Suprapubic skin (tissue), 4 donors: ENCODE results near the gene DUOX2.

Experiments used
- CTCF ChIP-seq, 2 donors: fragments of 200-600 bp in 1 of 2; fragments of 450-650 bp in 1 of 2; sonication (generic) in 1 of 2; IDR thresholded peaks; one replicate each; pipeline ENCODE4 v1.5.1; 2016 to 2019; ENCODE audit warnings: antibody characterized with exemption in 2 of 2, mild to moderate bottlenecking in 1 of 2, moderate library complexity in 1 of 2
- EP300 ChIP-seq: sonication (generic); formaldehyde crosslinking; IDR thresholded peaks from one replicate; pipeline ENCODE4 v1.6.1; 2017; ENCODE audit warnings: antibody characterized with exemption
- POLR2A ChIP-seq, 2 donors: fragments of 450-650 bp; IDR thresholded peaks; one replicate each; pipeline ENCODE4 v1.6.1; 2017; ENCODE audit warnings: antibody characterized with exemption in 2 of 2, mild to moderate bottlenecking in 2 of 2, moderate library complexity in 2 of 2
- POLR2AphosphoS5 ChIP-seq, 3 donors: sonication (generic); formaldehyde crosslinking; IDR thresholded peaks; one replicate each; pipeline ENCODE4 v1.6.1; 2017; ENCODE audit warnings: antibody characterized with exemption in 3 of 3

- TF ChIP-seq CTCF (IDR thresholded peaks at IDR 0.05), result peak; percentile 65 to 83
- TF ChIP-seq EP300, result no peak
- TF ChIP-seq POLR2AphosphoS5 (IDR thresholded peaks at IDR 0.05), result peak in 1 of 3 donors; percentile 55
- TF ChIP-seq POLR2A (IDR thresholded peaks at IDR 0.05), result no peak
Measured at GRCh38 chr15:45162771-45163507, 49.0 kb upstream of the DUOX2 start.
